GM19395 (cell line): Measurements from ENCODE around the gene IPCEF1.

Experiments
- ATAC-seq: cut with Tn5 transposase; IDR thresholded peaks from one replicate; pipeline ENCODE4 v1.9.1; 2021; ENCODE audit warnings: mild to moderate bottlenecking, moderate library complexity; ENCODE audit not compliant: unreplicated experiment

IPCEF1 gene

DNA sequence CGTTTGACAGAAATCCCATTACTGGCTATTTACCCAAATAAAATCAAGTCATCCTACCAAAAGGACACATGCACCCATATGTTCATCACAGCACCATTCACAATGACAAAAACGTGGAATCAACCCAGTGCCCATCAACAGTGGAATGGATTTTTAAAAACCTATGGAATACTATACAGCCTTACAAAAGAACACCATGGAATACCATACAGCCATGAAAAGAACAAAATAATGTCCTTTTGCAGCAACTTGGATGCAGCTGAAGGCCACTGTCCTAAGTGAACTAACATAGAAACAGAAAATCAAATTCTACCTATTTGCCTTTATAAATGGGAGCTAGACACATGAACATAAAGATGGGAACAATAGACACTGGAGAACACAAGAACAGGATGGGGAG, 17.4 kb upstream of the IPCEF1 start:
- no peak for ATAC-seq

DNA sequence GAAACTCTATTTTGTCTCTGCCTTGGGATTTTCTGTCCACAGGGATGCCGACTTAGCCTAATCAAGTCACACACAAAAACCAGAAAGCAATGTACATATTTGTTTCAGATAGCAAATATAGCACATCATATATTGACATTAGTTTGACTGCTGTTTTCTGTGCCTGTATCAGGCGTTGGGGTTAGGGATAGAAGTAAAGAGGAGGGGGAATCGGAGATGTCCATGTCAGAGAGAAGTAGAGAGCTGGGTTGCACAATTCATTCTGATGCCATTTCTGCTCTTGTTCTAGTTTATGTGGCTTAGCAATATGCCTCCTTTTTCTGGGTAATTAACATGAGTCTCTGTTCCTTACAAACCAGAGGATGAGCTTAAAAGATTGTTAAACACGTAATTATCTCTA, 14.7 kb upstream of the IPCEF1 start:
- no peak for ATAC-seq

DNA sequence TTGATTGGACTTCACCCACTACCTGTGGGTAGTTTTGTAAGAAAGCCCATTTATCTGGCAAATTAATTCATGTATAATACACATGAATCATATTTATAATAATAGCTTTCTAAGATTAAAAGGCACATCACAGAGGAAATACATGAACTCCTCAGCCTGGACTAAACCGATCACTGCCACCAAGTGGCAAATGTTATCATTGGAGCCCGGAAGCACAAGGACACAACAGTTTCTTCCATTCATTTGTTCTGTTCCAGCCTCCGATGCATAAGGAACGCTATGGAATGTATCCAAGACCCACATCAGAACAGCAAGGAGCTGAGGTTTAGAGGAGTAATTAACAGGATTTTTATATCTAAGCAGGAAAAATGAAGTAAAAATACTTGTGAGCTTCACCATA, 13.9 kb upstream of the IPCEF1 start:
- peak; percentile 83 for ATAC-seq

DNA sequence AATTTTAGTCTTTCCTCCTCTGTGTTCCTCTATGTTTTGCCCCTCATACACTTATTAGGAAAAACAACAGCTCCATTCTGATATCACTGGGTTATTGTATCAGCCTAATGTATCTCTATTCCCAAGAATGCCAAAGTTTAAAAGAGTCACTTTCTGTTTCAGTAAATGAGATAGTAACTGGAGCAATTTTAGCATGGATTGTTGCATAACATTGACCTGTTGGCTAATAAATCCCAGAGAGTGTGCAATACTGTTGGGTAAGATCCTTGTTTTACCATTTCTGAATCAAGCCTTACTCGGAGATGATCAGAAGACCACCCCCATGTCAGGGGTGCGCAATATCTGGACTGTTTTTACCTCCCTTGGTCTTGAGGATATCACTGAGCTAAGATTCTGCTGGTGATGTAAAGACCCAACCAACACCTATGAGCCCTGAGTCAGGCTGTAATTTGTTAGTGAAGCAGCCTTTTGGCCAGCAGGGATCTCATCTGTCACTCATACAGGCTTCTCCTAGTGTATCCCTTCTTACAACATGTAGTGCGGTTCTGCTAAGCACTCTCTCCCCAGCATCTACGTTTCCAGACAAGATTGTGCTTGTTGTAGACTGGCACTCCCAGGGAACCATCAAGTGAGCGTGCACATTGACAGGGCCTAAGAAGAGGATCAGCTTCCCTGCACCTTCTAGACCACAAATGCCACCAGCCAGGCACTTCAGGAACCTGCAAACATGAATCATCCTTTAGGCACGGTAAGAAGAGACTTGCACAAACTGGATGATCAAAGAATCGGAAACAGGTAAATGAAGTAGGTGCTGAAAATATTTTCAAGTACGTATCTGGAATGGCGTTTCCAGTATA, 11.5 kb upstream of the IPCEF1 start:
- ATAC-seq: no peak

DNA sequence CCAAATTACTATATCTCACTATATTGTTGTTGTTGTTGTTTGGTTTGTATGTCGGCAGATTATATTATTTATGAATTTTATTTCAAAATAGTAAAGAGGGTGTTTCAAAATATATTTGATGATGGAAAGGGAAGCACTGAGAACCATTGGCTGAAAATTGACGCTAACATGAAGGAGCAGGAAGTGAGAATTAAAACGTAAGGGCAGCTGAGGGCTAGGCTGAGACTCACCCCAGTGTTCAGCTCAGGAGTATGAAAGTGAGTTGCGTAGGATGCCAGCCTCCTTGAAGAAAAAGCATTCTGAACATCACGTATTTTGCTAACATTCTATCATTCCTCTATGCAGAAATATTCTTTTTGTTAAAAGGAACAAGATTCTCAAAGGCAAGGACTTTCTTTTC, 10.7 kb upstream of the IPCEF1 start:
- no peak for ATAC-seq

DNA sequence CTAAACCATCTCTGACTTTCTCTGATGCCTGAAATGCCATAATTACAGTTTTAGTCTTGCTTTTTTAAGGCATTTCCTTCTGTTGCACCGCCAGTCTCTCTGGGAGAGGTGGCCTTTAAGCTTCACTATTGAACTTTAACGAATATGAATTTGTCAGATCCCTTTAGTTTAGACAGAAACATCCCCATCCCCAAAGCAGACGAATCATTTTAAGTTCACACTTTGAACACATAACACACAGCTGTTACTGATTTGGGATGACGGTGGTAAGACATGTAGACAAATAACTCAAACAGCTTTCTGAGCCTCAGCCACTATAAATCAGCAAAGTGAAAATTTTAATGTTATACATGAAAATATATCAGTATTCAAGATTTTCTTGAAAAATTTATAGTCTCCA, 7.2 kb upstream of the IPCEF1 start:
- no peak for ATAC-seq

DNA sequence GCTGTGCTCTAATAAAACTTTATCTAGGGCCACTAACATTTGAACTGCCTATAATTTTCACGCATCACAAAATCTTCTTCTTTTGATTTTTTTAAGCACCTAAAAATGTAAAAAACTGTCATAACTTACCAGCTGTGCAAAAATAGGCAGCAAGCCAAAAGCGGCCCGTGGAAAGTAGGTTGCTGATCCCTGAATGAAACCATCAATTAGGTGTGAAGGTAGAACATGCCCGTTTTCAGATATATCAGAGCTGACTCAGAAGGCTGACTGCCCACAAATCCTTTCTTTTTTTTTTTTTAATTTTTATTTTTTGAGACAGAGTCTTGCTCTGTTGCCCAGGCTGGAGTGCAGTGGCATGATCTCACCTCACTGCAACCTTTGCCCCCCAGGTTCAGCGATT, 4.9 kb upstream of the IPCEF1 start:
- ATAC-seq: no peak

DNA sequence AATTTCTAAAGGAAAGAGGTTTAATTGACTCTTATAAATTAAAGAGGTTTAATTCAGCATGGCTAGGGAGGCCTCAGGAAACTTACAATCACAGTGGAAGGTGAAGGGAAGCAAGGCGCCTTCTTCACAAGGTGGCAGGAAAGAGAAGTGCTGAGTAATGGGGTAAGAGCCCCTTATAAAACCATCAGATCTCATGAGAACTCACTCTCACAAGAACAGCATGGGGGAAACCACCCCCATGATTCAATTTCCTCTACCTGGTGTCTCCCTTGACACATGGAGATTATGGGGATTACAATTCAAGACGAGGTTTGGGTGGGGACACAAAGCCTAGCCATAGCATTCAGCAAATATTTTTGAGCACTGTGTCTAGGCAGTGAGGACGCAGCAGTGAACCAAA, 3.9 kb upstream of the IPCEF1 start:
- no peak for ATAC-seq

DNA sequence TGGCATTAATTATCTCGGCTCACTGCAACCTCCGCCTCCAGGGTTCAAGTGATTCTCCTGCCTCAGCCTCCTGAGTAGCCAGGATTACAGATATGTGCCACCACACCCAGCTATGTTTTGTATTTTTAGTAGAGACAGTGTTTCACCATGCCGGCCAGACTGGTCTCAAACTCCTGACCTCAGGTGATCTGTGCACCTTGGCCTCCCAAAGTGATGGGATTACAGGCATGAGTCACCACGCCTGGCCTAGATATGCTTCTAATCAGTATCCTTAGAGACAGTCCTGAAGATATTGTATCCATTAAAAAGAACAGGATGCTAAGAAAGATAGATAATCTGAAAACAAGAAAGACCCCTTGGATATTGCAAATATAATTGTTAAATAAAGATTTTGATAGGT, 3.1 kb upstream of the IPCEF1 start:
- ATAC-seq: no peak

DNA sequence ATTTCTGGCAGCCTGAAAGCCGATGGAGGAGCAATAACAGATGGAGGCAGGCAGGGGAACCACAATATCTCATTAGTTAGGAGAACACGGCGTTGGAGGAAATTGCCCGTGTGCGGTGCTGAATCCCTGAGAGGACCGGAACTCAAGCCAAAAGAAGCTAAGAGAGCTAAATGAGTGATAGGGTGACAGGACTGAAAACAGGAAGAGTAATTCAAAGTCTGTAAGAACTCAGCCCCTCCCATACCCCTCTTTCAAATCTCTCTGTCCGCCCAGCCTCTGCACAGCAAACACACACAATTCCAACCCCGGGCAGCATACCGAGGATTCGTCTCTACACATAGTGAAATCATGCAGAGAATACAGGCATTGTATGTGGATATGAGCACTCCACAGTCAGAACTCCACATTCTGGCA, 2.6 kb upstream of the IPCEF1 start:
- ATAC-seq: peak; percentile 44

DNA sequence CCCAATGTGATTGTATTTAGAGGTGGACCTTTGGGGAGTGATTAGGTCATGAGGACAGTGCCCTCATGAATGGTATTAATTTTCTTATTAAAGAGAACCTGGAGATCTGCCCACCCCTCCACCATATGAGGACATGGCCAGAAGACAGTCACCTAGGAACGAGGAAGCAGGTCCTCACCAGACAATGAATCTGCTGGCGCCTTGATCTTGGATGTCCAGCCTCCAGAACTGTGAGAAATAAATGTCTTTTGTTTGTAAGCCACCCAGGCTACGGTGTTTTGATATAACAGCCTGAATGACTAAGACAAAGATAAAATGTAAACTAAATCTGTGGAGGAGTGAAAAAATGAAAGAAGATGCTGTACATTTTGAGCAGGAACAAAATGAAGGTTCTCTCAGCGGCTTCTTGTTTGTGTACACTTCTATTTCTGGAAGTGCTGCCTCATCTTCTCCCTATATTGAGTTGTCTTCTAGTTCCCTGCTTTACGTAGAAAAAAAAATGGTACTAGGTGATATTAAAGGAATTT, 1.5 kb upstream of the IPCEF1 start:
- ATAC-seq: no peak

DNA sequence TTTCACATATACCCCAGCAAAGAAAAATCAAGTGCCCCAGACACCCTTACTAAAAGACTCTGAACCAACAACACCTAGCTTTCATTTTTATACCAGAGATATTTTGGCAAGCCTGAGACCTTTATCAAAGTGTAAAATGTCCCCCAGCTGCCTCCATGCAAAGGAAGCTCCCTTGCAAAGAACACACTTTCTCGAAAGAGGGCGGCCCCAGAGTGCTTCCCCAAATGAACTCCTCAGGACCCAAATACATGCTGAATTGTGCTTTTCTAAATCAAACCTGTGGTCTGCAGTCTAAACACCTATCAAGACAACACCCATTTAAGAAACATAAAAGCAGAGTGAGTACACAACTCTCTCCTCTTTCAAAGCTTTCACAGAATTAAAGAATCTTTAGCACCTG, 490 bp downstream of the IPCEF1 start:
- no peak for ATAC-seq

DNA sequence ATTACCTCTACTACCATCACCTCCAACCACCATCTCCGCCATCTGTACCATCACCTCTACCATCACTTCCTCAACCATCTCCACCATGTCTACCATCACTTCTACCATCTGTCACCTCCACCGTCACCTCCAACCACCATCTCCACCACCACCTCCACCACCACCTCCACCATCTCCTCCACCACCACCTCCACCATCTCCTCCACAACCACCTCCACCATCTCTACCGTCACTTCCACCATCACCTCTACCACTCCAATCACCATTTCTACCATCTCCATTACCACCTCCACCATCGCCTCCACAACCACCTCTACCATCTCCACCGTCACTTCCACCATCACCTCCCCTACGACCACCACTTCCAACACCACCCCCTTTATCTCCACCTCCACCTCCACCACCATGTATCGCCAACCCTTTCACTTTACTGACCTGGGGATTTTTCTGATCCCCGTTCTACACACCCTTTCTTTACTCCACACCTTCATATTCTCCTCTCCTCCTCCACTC, 2.3 kb downstream of the IPCEF1 start:
- ATAC-seq: no peak

DNA sequence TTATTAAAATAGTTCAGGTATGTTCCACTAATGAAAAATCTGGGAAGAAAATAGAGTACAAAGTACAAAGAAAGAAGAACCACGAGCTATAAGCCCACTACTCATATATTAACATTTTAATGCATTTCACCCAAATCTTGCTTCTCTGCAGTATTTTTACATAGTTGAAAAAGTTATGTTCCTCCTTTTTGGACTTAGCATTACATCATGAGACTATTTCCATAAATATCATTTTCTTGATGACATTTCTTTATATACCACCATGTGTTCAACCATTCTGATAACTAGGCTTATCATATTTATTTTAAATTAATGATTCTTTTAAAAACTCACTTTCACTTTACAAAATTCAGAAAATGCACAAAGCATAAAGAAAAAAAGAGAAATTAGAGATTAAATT, 3.0 kb downstream of the IPCEF1 start:
- ATAC-seq: no peak

DNA sequence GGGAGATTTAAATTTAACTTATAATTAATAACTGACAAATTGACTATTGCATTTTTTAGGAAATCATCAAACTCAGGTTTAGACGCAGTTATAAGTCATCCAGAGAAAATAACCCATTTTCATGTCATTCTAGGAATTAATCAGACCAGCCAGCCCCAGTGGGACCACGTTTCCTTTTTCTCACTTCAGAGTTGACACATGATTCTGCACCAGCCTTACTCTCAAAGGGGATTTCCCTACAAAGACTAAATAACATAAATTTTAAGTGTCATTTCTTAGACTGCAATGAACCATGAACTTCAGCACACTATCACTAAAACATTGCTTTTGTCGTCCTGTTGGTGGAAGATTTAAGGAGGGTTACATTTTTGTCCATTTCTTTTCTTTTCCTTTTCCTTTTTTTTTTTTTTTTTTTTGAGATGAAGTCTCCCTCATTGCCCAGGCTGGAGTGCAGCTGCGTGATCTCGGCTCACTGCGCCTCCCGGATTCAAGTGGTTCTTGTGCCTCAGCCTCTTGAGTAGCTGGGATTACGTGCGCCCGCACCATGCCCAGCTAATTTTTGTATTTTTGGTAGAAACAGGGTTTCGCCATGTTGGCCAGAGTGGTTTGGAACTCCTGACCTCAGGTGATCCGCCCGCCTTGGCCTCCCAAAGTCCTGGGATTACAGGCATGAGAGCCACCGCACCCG, 3.6 kb downstream of the IPCEF1 start:
- peak; percentile 73 for ATAC-seq

DNA sequence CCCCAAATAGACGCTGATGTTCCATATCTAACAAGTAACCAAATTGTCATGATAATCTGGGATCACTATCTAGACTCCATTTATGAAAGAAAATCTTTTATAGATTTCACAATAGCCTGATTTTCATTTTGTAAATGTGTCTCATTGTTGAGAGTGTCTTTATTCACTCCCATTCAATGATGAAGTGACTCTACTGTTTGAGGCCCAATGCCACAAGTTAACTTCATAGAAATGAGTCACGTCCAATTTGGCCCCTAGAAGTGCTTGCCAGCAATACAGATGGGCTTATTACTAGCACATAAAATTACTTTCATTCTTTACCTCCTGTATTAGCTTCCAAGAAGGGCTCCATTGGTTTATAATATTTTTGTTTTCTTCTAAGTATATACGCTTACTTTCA, 6.3 kb downstream of the IPCEF1 start:
- ATAC-seq: no peak

DNA sequence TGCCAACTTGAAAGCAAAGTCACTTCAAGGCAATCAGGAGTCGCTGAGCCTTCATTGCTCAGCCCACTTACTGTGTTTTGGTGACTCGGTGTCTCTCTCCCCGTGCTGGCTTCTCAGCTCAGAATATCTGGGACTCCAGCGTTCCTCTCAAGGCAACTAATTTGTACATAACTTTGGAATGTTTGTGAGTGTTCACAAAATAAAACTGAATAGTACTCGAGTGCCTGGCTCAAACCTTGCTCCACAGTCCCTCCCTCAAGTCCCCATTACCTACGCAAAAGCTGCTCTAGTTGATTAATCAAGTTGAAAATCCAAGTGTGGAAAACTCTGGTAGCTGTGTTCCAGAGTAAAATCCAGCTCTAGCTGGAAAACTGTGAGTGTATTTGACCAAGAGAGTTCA, 8.6 kb downstream of the IPCEF1 start:
- ATAC-seq: no peak

DNA sequence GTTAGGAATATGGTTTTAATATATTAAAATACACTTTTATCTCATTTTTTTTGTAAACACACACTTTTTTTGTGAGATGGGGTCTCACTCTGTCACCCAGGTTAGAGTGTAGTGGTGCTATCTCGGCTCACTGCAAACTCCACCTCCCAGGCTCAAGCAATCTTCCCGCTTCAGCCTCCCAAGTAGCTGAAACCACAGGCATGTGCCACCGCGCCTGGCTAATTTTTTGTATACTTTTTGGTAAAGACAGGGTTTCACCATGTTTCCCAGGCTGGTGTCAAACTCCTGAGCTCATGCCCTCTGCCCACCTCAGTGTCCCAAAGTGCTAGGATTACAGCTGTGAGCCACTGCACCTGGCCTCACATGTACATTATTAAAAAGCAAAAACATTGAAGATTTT, 10.8 kb downstream of the IPCEF1 start:
- no peak for ATAC-seq

DNA sequence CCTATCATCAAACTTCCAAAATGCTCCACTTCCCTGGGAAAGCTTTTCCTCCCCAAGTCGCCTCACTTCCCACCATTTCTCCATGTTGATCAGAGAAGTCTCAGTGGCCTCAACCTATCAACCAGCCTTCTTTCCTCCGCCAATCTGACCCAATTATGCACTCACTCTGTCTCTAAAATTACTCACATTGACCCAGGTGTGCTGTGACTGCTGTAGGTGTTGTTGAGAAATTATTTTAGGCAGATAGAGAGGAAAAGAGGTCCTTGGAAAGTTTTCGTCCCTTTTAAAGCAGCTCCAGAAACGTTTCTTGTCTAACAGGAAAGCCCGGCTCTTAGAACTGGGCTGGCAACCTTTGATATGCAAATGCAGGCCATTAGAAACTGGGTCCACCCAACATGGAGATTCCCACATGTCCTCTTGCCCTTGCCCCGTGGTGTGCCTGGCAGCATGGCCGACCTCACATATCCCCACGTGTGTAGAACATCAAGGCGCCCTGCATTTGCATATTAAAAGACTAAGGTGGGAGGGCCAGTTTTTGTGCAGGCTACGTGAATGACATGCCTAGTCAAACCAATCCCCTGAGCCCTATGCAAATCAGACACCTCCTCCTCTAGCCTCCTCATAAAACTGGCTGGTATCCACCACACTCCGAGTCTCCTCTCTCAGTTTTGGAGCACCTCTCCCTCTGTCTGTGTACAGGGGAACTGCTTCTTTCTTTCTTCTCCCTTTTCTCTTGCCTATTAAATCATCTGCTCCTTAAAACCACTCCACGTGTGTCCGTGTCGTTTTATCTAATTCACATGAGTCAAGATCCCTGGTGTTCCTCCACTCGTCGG, 12.9 kb downstream of the IPCEF1 start:
- no peak for ATAC-seq

DNA sequence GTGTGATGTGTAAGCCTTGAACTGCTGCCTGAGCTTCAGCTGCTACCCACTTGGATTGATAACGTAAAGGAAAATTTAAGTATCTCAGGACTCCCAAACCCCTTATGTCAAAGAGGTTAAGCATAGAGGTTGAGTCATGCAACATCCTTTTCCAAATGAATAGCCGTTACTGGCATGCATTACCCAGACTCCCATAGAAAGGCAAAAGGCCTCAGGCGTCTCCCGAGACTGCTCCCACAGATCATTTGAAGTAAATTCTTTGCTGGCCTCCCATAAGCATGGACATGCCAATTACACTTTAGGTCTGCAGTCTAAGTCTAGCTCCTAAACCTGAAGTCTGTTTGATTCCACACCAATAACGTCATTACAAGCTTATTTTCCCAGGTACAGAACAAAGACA, 14.7 kb downstream of the IPCEF1 start:
- no peak for ATAC-seq

DNA sequence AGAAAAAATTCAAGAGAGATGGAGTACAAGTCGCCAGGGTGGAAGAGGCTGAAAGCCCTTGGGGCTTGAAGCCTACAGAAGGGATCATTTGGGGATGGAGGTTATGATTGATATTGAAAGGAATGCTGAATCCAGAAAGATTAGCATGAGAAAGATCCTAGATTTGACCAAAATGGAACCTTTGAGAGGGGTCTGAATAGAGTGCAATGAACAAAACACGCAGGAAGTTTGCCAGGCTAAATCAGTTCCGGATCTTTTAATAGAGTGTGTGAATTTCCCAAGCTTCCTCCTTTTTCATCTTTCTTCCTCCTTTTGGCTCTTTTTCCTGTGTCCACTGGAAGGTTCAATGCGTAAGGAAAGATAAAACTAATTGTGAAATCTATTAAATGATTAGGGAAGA, 15.3 kb downstream of the IPCEF1 start:
- no peak for ATAC-seq
